GM18498 (cell line): ENCODE data around the gene KAZN.

Experiments
- ATAC-seq: cut with Tn5 transposase; IDR thresholded peaks from one replicate; pipeline ENCODE4 v1.9.1; 2021; ENCODE audit warnings: mild to moderate bottlenecking, moderate library complexity; ENCODE audit not compliant: unreplicated experiment

KAZN gene

GRCh38 chr1:14612256-14612655 lies 13.8 kb downstream of the KAZN start:
- no peak for ATAC-seq

- ATAC-seq, result no peak
These were observed 15.4 kb downstream of the KAZN start for GRCh38 chr1:14613926-14614325.

GRCh38 chr1:14614341-14614740 lies 15.9 kb downstream of the KAZN start:
- ATAC-seq, result no peak

GRCh38 chr1:14615549-14616218 lies 17.2 kb downstream of the KAZN start:
- ATAC-seq, result no peak

DNA sequence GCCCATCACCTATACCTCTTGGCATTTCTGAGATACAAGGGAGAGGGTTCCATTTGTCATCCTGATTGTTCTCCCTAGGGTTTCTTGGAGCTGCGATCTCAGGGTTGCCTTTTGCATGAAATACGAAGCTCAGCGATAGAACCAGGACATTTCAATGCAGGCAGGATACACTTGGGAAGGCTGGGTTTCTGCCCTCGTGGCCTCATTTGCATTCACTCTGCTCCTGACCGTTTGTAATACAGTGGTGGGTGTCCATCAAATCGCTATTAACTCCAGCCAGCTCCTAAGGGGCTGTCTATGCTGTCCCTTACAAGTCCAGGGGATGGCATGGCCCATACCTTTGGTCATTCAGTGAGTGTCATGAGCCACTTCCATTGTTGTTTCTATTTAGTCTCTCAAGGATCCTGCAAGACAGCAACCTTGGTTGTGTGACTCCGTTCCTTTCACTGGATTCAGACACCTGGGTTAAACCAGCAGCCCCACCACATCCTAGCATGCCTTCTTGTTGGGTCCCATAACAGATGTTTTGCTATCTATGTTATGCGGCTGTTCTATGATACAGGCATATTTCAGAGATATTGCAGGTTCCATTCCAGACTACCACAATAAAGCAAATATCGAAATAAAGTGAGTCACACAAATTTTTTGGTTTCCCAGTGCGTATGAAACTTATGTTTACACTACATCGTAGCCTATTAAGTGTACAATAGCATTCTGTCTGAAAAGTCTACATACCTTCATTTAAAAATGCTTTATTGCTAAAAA lies 18.3 kb downstream of the KAZN start:
- ATAC-seq, result no peak

DNA sequence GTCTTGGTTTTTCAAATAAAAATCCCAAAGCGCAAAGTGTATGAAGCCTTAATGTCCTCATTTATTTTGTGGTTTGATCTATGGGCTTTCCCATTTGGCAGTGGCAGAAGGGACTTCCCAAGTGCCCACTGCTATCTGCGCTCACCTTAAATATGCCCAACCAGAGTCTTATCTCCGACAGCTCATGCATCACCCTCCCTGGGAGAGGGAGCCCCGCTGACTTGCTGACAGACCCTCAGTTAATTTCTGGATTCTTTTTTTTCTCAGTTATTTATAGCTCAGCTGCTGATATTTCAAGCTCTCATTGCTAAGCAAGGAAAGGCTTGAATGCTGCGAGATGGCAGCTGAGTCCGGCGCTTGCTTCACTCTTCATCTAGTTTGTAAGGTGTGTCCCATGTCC lies 19.3 kb downstream of the KAZN start:
- ATAC-seq, result no peak

DNA sequence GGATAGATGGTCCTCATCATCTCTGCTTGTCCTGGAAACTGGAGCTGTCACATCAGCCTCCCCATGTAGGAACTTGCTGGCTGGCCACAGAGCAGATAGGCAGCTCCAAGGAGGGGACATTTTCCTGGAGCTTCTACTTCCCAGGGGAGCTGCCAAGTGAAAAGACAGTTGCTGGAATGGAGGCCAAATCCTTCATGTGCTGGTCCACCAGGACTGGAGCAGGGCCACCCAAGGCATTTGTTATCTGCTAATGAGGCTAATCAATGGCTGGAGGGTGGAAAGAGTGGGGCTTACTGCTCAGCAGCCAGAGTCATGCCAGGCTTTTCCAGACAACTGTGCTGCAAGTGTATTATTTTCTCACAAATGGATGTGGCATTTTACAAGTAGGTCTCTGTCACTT lies 22.5 kb downstream of the KAZN start:
- no peak for ATAC-seq

- ATAC-seq, result no peak
These were observed 24.6 kb downstream of the KAZN start for GRCh38 chr1:14623090-14623489.

- ATAC-seq, result no peak
These were observed 26.5 kb downstream of the KAZN start for GRCh38 chr1:14624941-14625340.

GRCh38 chr1:14625572-14625971 lies 27.1 kb downstream of the KAZN start:
- ATAC-seq, result no peak

- no peak for ATAC-seq
These were observed 27.5 kb downstream of the KAZN start for GRCh38 chr1:14625996-14626395.

DNA sequence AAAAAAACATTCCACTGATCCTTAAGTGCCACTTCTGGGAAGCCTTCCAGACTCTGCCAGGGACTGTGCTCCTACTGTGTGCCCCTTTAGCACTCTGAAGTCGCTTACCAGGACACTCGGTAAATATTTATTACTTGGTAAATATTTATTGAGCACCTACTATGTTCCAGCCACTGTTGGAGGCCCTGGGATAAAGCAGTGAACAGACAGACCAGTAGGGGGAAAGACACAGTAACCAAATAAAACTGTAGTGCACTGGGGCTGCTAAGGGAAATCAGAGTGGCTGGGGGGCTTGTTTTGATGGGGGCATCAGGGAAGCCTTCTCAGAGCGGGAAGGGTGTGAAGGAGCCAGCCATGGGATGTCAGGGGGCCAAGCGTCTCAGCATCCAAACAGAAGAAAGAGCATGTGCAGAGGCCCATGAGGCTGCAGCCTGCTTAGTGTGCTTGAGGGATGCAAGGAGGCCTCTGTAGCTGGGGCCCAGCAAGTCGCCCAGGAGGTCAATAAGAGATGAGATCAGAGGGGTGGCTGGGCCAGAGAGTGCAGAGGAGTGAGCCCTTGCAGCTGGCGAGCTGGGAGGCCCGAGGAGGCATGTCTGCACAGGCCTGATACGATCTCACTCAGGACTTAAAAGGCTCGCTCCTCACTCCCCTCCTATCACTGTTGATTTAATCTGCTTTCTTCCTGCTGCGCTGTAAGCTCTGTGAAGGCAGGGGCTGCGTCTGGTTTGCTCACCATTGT lies 28.6 kb downstream of the KAZN start:
- ATAC-seq, result no peak

DNA sequence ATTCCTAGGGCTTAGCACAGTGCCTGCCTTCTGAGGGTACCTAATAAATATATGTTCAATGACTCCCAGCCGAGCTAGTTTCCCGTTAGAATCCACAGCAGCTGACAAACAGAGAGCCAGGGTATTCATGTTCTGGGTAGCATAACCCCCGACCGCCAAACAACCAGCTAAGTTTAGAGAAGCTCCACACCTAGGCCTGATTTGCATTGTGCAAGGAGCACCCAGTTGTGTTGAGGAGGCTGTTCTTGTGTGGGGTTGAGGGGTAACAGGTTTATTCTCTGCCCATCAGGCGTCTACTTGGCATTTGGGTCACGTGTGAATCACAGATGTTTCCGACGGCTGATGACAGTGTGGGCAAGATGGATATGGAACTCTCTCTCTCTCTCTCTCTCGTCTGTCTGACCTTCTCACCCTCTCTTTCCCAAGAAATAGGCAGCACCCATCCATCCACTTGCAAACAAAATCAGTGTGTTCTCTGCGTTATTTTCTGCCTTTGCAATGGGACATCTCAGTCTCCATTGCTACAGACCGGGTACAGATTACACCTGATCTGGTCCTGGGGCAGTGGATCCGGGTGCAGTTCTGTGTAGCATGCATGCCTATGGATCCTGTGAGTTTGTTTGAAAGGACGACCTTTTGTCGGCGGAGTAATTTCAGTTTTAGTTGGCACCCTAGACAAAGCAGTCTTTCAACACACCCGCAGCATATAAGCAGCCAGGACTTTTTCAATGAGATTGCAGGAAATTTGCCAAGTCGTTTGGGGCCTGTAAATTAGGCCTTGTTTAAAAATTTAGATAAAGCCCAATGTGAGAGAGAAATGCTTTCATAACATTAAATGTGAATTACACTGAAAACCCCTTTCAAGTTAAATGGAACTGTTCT lies 29.4 kb downstream of the KAZN start:
- ATAC-seq, result no peak

- ATAC-seq, result no peak
These were observed 31.0 kb downstream of the KAZN start for GRCh38 chr1:14629363-14630014.

DNA sequence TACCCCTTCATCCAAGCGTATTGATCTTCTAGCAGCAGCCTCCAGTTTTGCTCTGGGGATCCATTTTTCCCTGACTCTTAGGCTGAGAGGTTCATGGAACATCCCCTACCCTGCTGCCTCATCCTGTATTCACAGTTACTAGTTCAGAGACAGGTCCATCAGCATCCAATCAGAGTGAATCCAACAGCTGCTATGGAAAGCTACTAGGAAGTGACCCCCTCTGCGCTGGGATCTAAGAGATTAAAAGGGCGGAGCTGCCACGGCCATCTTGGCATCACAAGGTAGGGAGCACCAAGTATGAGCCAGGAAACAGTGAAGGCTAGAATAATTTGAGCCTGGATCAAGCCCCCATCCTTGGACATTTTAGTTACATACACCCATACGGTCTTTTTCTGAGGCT lies 32.5 kb downstream of the KAZN start:
- ATAC-seq, result no peak

DNA sequence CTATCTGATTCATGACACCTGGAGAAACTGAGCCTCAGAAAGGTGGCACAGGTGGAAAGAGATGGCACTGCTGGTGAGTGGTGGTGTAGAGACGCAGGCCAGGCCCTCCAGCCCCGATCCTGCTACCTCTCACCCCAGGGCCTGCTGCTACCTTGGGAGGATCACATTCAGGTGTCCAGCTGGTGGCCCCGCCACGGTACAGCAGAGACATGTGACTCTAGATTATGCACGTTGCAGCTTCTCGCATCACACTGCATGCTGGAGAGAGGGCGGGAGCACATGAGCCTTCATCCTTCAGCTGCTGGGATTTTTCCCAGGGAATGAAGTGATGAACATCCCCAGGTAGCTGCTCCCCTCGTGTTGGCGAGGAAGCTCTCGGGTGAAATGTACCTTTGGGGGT lies 32.9 kb downstream of the KAZN start:
- ATAC-seq, result no peak

- no peak for ATAC-seq
These were observed 36.0 kb downstream of the KAZN start for GRCh38 chr1:14634486-14634885.

- no peak for ATAC-seq
These were observed 36.9 kb downstream of the KAZN start for GRCh38 chr1:14635421-14635820.

DNA sequence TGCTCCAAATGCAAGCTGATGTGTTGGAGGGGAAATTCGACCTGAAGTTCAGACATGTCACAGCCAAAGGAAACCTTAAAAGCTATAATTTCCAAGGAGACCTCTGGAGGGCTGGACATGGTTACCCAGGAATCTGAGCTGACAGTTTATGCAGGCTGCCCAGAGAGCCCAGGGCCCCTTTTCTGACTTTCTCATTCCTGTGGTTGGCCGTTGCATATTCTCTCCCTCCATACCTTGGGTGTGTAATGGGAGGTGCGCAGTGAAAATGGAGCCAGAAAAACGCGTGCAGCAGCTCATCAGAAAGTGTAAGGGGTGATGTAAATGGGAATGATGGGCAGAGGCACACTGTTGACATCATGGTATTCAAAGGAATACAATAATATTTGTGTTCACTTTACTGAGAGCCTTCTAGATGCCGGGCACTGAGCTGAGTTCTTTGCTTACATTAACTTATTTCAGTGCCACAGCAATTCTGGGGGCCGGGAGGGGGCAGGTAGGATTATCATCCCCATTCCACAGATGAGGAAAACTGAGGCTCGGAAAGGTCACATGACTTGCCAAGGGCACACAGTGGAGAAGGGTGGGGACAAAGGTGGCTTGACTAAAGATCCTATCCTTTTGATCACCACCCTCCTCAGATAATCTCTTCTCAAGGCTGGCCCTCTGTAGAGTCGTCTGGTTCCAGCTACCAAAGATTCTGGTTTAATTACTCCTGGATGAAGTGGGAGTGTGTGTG lies 38.6 kb downstream of the KAZN start:
- no peak for ATAC-seq
